Measurements from ENCODE around the gene HNF4A.

The HNF4A gene

DNA sequence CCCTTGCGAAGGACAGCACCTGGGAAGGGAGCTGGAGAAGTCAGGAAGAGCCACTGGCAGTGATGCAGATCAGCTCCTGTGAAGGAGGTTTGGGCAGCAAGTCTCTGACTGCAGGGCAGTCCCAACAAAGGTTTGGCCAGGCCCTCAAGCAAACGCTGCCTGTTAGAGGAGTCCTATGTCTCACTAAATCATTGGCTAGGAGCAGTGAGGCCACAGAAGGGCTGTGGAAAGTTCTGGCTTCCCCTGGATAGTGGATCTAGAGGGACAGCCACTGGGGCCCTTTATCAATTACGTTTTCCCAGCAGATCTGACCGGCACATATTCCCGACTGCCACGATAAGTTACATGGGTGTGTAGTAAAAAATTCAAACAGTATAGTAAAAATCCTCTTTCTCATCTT lies 122.7 kb downstream of the HNF4A start:
- DNase-seq = no peak

DNA sequence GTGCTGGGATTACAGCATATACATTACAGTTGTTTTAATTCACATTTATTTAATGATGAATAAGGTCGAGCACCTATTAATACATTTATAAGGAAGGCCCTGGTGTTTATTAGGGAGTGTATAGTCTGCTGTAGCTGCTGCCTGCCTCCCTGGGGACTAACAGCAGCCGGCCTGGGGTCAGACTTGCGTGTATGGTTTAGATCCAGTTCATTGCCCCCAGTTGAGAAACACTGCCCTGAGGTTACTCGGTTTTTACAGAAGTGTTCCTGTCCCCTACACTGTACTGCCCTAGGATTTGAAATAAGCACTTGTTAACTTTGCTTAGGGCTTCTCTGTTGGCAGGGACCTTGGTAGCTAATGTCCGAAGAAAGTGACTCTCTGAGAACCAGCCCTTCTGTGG lies 124.1 kb downstream of the HNF4A start:
- DNase-seq = no peak

DNA sequence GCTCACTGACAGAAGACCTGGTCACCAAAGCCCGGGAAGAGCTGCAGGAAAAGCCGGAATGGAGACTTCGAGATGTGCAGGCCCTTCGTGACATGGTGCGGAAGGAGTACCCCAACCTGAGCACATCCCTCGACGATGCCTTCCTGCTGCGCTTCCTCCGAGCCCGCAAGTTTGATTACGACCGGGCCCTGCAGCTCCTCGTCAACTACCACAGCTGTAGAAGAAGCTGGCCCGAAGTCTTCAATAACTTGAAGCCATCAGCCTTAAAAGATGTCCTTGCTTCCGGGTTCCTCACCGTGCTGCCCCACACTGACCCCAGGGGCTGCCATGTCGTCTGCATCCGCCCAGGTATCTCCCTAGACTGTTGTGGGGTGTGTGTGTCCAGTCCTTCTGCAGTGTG lies 124.6 kb downstream of the HNF4A start:
- no peak for DNase-seq

DNA sequence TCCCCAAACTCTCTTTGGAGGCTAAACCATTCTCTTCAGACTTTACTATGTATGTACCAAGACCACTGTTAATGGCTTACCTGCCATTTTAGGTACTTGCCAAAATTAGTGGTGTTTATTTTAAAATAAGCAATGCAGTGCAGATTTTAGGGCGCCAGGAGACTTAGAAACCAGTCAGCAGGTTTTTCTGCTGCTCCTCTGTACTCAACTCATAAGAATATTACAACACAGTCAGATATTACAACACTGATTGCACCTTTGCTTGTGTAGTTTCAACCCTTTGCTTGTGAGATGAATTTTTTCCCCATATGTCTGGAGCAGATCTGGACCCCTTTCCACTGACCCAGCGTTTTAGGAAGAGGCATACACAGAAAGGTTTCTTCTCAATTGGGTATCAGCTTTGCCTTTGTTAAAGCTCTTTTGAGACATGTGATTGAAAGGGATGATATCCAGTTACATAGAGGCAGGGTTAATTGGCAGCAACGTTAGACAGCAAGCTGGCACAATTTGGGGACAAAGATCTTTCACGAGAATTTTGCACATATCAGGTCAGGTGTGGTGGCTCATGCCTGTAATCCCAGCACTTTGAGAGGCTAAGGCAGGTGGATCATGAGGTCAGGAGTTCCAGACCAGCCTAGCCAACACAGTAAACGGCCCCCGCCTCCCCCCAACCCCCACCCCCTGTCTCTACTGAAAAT lies 126.4 kb downstream of the HNF4A start:
- DNase-seq = no peak

DNA sequence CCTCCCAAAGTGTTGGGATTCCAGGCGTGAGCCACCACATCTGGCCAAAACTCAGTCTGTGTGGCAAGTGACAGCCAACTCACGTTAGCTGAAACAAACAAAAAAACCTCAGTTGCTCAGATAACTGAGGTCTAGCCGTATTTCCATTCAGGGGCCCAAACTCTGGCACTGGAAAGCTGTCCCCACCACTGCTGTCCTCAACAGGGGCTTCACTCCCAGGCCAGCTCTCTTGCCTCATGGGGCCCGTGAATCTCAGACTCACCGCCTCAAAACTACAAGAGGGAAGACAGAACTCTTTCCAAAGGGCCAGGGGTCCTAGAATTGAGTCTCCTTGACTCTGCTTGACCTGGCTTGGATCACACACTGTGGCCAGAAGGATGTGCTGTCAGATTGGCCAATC lies 127.6 kb downstream of the HNF4A start:
- DNase-seq = no peak
